ENCODE measurements around the gene INPP5D.
A peak's percentile ranks its signal among the peaks of the same experiment; 100 is the strongest.

INPP5D gene

GRCh38 chr2:233185330-233185729, 125.2 kb downstream of the INPP5D start:
- Histone ChIP-seq H3K27me3 (ENCODE audit: control insufficient read depth in 3 of 3, insufficient read depth in 3 of 3, low read depth in 1 of 3, low read length in 3 of 3) (no peaks in the 10 kb centered on the region), H3K14ac (ENCODE audit: low read length) (no peak overlapping the region), H2AK5ac (ENCODE audit: low read depth, low read length) (no peak overlapping the region), H2BK5ac (ENCODE audit: low read length) (no peak overlapping the region), H3K9me3 (replicated peaks in 1 of 2; ENCODE audit: control insufficient read depth in 2 of 2, insufficient read depth in 1 of 2, low read depth in 1 of 2, low read length in 2 of 2) (peaks cover under 1 to 1% of the 10 kb centered on the region in 2 donors), H2AFZ (ENCODE audit: low read length) (no peak overlapping the region), H3K9ac (ENCODE audit: low read depth, low read length, poor library complexity) (no peak overlapping the region), H4K8ac (ENCODE audit: low read depth, low read length) (no peak overlapping the region), H3K18ac (ENCODE audit: low read length) (peak overlapping the region; percentile 90), H3K4me2 (ENCODE audit: insufficient read depth, low read length, poor library complexity, severe bottlenecking) (no peak overlapping the region), H2BK12ac (ENCODE audit: low read length) (no peak overlapping the region), H2BK120ac (ENCODE audit: low read depth, low read length) (no peak overlapping the region), H3K23ac (ENCODE audit: low read depth, low read length, poor library complexity) (no peak overlapping the region), H3K79me1 (ENCODE audit: low read depth, low read length) (no peaks in the 10 kb centered on the region), H4K91ac (ENCODE audit: low read depth, low read length, poor library complexity) (no peak overlapping the region), H3K4ac (ENCODE audit: low read length) (no peak overlapping the region), H3K4me1 (ENCODE audit: control insufficient read depth in 2 of 2, insufficient read depth in 1 of 2, low read depth in 1 of 2, low read length in 2 of 2) (peaks cover 4 to 10% of the 10 kb centered on the region in 2 donors), H2BK15ac (ENCODE audit: low read length) (no peak overlapping the region), H3K4me3 (ENCODE audit: low read length in 2 of 2) (no peak overlapping the region), H3K27ac (replicated peaks; ENCODE audit: low read length) (no peak overlapping the region), H3K36me3 (replicated peaks in 1 of 2; ENCODE audit: control insufficient read depth in 2 of 2, insufficient read depth in 2 of 2, low read length in 2 of 2) (no peaks in the 10 kb centered on the region)
- no CpG with 5 or more reads among the region's 7 CpGs for WGBS, 2 donors (ENCODE audit: extremely low coverage in 2 of 2, insufficient read length in 2 of 2, insufficient replicate concordance in 1 of 2)
- no peak for DNase-seq (ENCODE audit: low spot score)

DNA sequence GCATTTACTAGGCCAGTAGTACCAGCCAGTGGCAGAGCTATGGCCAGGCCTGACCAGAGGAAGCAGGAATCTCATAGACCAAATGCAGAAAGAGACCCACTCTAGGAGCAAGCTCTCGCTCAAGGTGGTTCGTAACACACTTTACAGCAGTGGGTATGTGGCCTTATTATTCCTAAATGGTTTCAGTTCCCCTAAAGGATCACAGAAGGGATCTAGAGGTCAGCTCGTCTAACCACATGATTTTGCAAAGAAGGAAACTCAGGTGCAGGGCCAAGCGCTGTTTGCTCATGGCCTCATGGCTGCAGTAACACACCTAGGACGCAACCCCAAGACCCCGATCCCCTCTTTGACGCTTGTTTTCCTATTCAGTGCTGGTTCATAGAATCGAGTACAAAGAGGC, 125.8 kb downstream of the INPP5D start:
- Histone ChIP-seq H4K8ac (ENCODE audit: low read depth, low read length) (no peak overlapping the region), H3K23ac (ENCODE audit: low read depth, low read length, poor library complexity) (no peak overlapping the region), H3K4ac (ENCODE audit: low read length) (no peak overlapping the region), H3K27ac (replicated peaks; ENCODE audit: low read length) (no peak overlapping the region), H3K4me3 (ENCODE audit: low read length in 2 of 2) (no peak overlapping the region), H3K27me3 (ENCODE audit: control insufficient read depth in 3 of 3, insufficient read depth in 3 of 3, low read depth in 1 of 3, low read length in 3 of 3) (no peaks in the 10 kb centered on the region), H3K9ac (ENCODE audit: low read depth, low read length, poor library complexity) (no peak overlapping the region), H3K36me3 (replicated peaks in 1 of 2; ENCODE audit: control insufficient read depth in 2 of 2, insufficient read depth in 2 of 2, low read length in 2 of 2) (no peaks in the 10 kb centered on the region), H3K9me3 (replicated peaks in 1 of 2; ENCODE audit: control insufficient read depth in 2 of 2, insufficient read depth in 1 of 2, low read depth in 1 of 2, low read length in 2 of 2) (peaks cover 0 to 1% of the 10 kb centered on the region in 2 donors), H3K18ac (ENCODE audit: low read length) (no peak overlapping the region), H3K79me1 (ENCODE audit: low read depth, low read length) (no peaks in the 10 kb centered on the region), H2AFZ (ENCODE audit: low read length) (peak overlapping the region; percentile 0), H3K4me1 (ENCODE audit: control insufficient read depth in 2 of 2, insufficient read depth in 1 of 2, low read depth in 1 of 2, low read length in 2 of 2) (peaks cover 4 to 10% of the 10 kb centered on the region in 2 donors), H2BK5ac (ENCODE audit: low read length) (no peak overlapping the region), H2BK120ac (ENCODE audit: low read depth, low read length) (no peak overlapping the region), H3K14ac (ENCODE audit: low read length) (no peak overlapping the region), H2AK5ac (ENCODE audit: low read depth, low read length) (no peak overlapping the region), H2BK15ac (ENCODE audit: low read length) (no peak overlapping the region), H2BK12ac (ENCODE audit: low read length) (no peak overlapping the region), H4K91ac (ENCODE audit: low read depth, low read length, poor library complexity) (no peak overlapping the region), H3K4me2 (ENCODE audit: insufficient read depth, low read length, poor library complexity, severe bottlenecking) (no peak overlapping the region)
- no peak for DNase-seq (ENCODE audit: low spot score)
- no CpG with 5 or more reads among the region's 8 CpGs for WGBS, 2 donors (ENCODE audit: extremely low coverage in 2 of 2, insufficient read length in 2 of 2, insufficient replicate concordance in 1 of 2)

- WGBS, 2 donors (ENCODE audit: extremely low coverage in 2 of 2, insufficient read length in 2 of 2, insufficient replicate concordance in 1 of 2), result no CpG with 5 or more reads among the region's 5 CpGs
Measured at GRCh38 chr2:233186851-233187250, 126.7 kb downstream of the INPP5D start.

GRCh38 chr2:233189025-233189424, 128.9 kb downstream of the INPP5D start:
- no peak overlapping the region for H2BK5ac ChIP-seq (ENCODE audit: low read length)
- no peak overlapping the region for H3K27ac ChIP-seq (replicated peaks; ENCODE audit: low read length)
- no peak overlapping the region for H3K4me2 ChIP-seq (ENCODE audit: insufficient read depth, low read length, poor library complexity, severe bottlenecking)
- H2BK12ac ChIP-seq (ENCODE audit: low read length), result no peak overlapping the region
- H3K9me3 ChIP-seq (replicated peaks in 1 of 2; ENCODE audit: control insufficient read depth in 2 of 2, insufficient read depth in 1 of 2, low read depth in 1 of 2, low read length in 2 of 2), result no peaks in the 10 kb centered on the region
- no peaks in the 10 kb centered on the region for H3K27me3 ChIP-seq (ENCODE audit: control insufficient read depth in 3 of 3, insufficient read depth in 3 of 3, low read depth in 1 of 3, low read length in 3 of 3)
- no peak overlapping the region for H3K9ac ChIP-seq (ENCODE audit: low read depth, low read length, poor library complexity)
- no peak overlapping the region for H3K23ac ChIP-seq (ENCODE audit: low read depth, low read length, poor library complexity)
- WGBS, 2 donors (ENCODE audit: extremely low coverage in 2 of 2, insufficient read length in 2 of 2, insufficient replicate concordance in 1 of 2), result no CpG with 5 or more reads among the region's 8 CpGs
- H3K4me1 ChIP-seq (ENCODE audit: control insufficient read depth in 2 of 2, insufficient read depth in 1 of 2, low read depth in 1 of 2, low read length in 2 of 2), result peaks cover 4 to 6% of the 10 kb centered on the region in 2 donors
- no peak overlapping the region for H4K8ac ChIP-seq (ENCODE audit: low read depth, low read length)
- peak overlapping the region; percentile 45 for H2BK15ac ChIP-seq (ENCODE audit: low read length)
- H2AK5ac ChIP-seq (ENCODE audit: low read depth, low read length), result peak overlapping the region; percentile 86
- no peak overlapping the region for H2BK120ac ChIP-seq (ENCODE audit: low read depth, low read length)
- no peak for DNase-seq (ENCODE audit: low spot score)
- no peak overlapping the region for H3K14ac ChIP-seq (ENCODE audit: low read length)
- H3K4ac ChIP-seq (ENCODE audit: low read length), result no peak overlapping the region
- H3K4me3 ChIP-seq (ENCODE audit: low read length in 2 of 2), result no peak overlapping the region
- H2AFZ ChIP-seq (ENCODE audit: low read length), result peak overlapping the region; percentile 45
- peak overlapping the region; percentile 85 for H3K18ac ChIP-seq (ENCODE audit: low read length)
- H3K79me1 ChIP-seq (ENCODE audit: low read depth, low read length), result no peaks in the 10 kb centered on the region
- H4K91ac ChIP-seq (ENCODE audit: low read depth, low read length, poor library complexity), result peak overlapping the region; percentile 40
- no peaks in the 10 kb centered on the region for H3K36me3 ChIP-seq (replicated peaks in 1 of 2; ENCODE audit: control insufficient read depth in 2 of 2, insufficient read depth in 2 of 2, low read length in 2 of 2)

More at GRCh38 chr2:233186851-233187250, 126.7 kb downstream of the INPP5D start:
- Histone ChIP-seq H2BK120ac (ENCODE audit: low read depth, low read length) (no peak overlapping the region), H4K8ac (ENCODE audit: low read depth, low read length) (no peak overlapping the region), H3K27ac (replicated peaks; ENCODE audit: low read length) (no peak overlapping the region), H3K9ac (ENCODE audit: low read depth, low read length, poor library complexity) (no peak overlapping the region), H2BK15ac (ENCODE audit: low read length) (no peak overlapping the region), H4K91ac (ENCODE audit: low read depth, low read length, poor library complexity) (no peak overlapping the region), H3K4me3 (ENCODE audit: low read length in 2 of 2) (no peak overlapping the region), H3K18ac (ENCODE audit: low read length) (no peak overlapping the region), H3K9me3 (replicated peaks in 1 of 2; ENCODE audit: control insufficient read depth in 2 of 2, insufficient read depth in 1 of 2, low read depth in 1 of 2, low read length in 2 of 2) (no peaks in the 10 kb centered on the region), H3K4ac (ENCODE audit: low read length) (no peak overlapping the region), H3K36me3 (replicated peaks in 1 of 2; ENCODE audit: control insufficient read depth in 2 of 2, insufficient read depth in 2 of 2, low read length in 2 of 2) (no peaks in the 10 kb centered on the region), H3K14ac (ENCODE audit: low read length) (no peak overlapping the region), H3K23ac (ENCODE audit: low read depth, low read length, poor library complexity) (no peak overlapping the region), H2BK12ac (ENCODE audit: low read length) (no peak overlapping the region), H3K4me1 (ENCODE audit: control insufficient read depth in 2 of 2, insufficient read depth in 1 of 2, low read depth in 1 of 2, low read length in 2 of 2) (peaks cover 4 to 10% of the 10 kb centered on the region in 2 donors), H3K79me1 (ENCODE audit: low read depth, low read length) (no peaks in the 10 kb centered on the region), H3K4me2 (ENCODE audit: insufficient read depth, low read length, poor library complexity, severe bottlenecking) (no peak overlapping the region), H2AK5ac (ENCODE audit: low read depth, low read length) (no peak overlapping the region), H2AFZ (ENCODE audit: low read length) (no peak overlapping the region), H3K27me3 (ENCODE audit: control insufficient read depth in 3 of 3, insufficient read depth in 3 of 3, low read depth in 1 of 3, low read length in 3 of 3) (no peaks in the 10 kb centered on the region), H2BK5ac (ENCODE audit: low read length) (no peak overlapping the region)
- DNase-seq (ENCODE audit: low spot score), result no peak

Data from neuronal stem cell (in vitro differentiated cells).